Vagina (tissue), 2 donors: Measurements from ENCODE around the gene TM9SF3.

Source experiments
- CTCF ChIP-seq, 3 experiments: fragments of 450-650 bp in 2 of 3; fragments of 200-600 bp in 1 of 3; sonication (generic) in 1 of 3; IDR thresholded peaks; one replicate each; pipeline ENCODE4 v1.5.1; 2017 to 2019; ENCODE audit warnings: antibody characterized with exemption in 3 of 3, mild to moderate bottlenecking in 2 of 3, moderate library complexity in 2 of 3
- POLR2A ChIP-seq, 2 donors: fragments of 450-650 bp; IDR thresholded peaks; one replicate each; pipeline ENCODE4 v1.6.1; 2017; ENCODE audit warnings: antibody characterized with exemption in 2 of 2, mild to moderate bottlenecking in 2 of 2, moderate library complexity in 2 of 2

DNA sequence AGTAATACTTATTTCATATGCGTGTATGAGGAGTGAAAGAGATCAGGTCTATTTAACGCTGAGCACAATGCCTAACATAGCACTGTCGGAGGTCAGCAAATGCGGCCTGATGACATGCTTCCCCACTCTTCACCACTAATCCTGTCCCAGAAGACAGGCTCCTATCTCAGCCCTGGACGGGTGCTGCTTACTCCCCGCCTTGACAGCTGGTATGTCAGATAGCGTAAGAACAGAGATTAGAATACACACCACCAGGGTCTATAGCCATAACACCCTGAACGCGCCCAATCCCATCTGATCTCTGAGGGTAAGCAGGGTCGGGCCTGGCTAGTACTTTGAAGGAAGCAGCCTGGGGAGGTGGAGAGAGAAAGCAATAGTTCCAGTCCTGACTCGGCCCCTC, 32.3 kb upstream of the TM9SF3 start:
- TF ChIP-seq POLR2A (IDR thresholded peaks at IDR 0.05) (no peak), CTCF (IDR thresholded peaks at IDR 0.05) (no peak)
